Activated CD4-positive, CD25-positive, alpha-beta regulatory T cell treated with anti-CD3 and anti-CD28 coated beads, Interleukin-2, amount 50 U/mL, for 24 hours (primary cell): ENCODE data around the gene KRTAP8-1.
A peak's percentile ranks its signal among the peaks of the same experiment; 100 is the strongest.

Experiments used
- ATAC-seq, 2 donors: fragments of 150-1000 bp; cut with Tn5 transposase; one replicate each; pipeline ENCODE4 v1.10.0; 2021; ENCODE audit warnings: mild to moderate bottlenecking in 1 of 2, moderate library complexity in 1 of 2

Gene KRTAP8-1

GRCh38 chr21:30813174-30813573, at the start of gene KRTAP8-1:
Gene KRTAP8-1 (minus strand): TSS chr21:30813274. CDS start chr21:30813220, 54 bp downstream.
- ATAC-seq: no peak

- no peak for ATAC-seq
Observed at GRCh38 chr21:30847627-30848500, 34.8 kb upstream of the KRTAP8-1 start.

GRCh38 chr21:30842990-30843389, 29.9 kb upstream of the KRTAP8-1 start:
- no peak for ATAC-seq

GRCh38 chr21:30839304-30839703, 26.2 kb upstream of the KRTAP8-1 start:
- peak in 1 of 2 donors; percentile 36 for ATAC-seq

- ATAC-seq: no peak
Observed at GRCh38 chr21:30838536-30838935, 25.5 kb upstream of the KRTAP8-1 start.

- ATAC-seq: no peak
Observed at GRCh38 chr21:30831194-30831765, 18.2 kb upstream of the KRTAP8-1 start.

GRCh38 chr21:30829659-30830058, 16.6 kb upstream of the KRTAP8-1 start, which contains the start of gene KRTAP7-1:
Gene KRTAP7-1 (minus strand): TSS chr21:30829759. CDS start chr21:30829698, 61 bp downstream.
- ATAC-seq: no peak

- ATAC-seq: no peak
Observed at GRCh38 chr21:30818837-30819610, 6.0 kb upstream of the KRTAP8-1 start.

- no peak for ATAC-seq
Observed at GRCh38 chr21:30800605-30801004, 12.5 kb downstream of the KRTAP8-1 start.

- ATAC-seq: no peak
Observed at GRCh38 chr21:30793581-30794314, 19.3 kb downstream of the KRTAP8-1 start.

GRCh38 chr21:30779249-30779648, 33.8 kb downstream of the KRTAP8-1 start:
- no peak for ATAC-seq

GRCh38 chr21:30769724-30770431, 43.2 kb downstream of the KRTAP8-1 start:
- ATAC-seq: no peak
